Fibroblast of peridontal ligament (primary cell): Measurements from ENCODE around the gene MIDN.

Experiments used
- DNase-seq: peaks from one replicate; pipeline ENCODE4 v3.0.0-alpha.2; 2010; ENCODE audit errors: extremely low read depth

Gene MIDN

DNA sequence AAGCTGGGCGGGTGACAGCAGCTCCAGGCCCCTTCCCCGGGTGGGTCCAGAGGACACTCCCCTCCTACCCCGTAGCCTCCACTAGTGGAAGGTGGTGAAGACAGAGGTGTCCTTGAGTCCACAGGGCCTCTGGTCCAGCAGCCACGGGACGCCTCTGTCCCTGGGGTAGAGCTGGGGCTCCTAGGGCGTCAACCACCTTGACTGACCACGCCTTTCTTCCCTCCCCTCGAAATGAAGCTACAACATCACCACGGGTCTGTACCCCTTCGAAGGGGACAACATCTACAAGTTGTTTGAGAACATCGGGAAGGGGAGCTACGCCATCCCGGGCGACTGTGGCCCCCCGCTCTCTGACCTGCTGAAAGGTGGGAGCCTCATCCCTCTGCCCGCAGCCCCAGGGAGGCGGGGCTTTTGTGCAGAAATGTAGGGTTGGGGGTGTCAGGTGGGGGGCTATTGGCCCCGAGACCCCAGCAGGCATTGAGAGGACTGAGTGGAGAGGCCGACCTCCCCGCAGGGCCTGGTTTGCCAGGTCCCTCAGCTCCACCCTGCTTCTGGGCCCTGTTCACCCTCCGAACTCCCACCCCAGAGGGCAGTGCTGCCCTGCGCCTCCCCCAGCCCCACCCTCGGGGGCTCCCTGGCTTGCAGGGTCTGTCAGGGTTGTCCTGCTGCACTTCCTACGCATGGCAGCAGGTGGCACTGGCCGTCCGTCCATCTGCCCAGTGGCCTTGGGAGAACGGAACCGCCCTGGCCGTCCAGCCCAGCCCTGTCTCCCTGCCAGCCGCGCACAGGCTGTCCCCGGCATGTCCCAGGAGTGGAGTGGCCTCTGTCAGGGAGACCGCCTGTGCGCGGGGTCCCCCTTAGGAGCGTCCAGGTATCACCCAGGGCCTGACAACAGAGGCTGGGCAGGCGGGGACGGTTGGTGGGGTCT is 27.1 kb upstream of the MIDN start:
- peak; percentile 33 for DNase-seq

GRCh38 chr19:1221904-1222255 is 26.5 kb upstream of the MIDN start:
- DNase-seq, result no peak

- no peak for DNase-seq
Observed at GRCh38 chr19:1222394-1222793, 26.0 kb upstream of the MIDN start.

- DNase-seq, result peak; percentile 15
Observed at GRCh38 chr19:1223018-1223855, 25.1 kb upstream of the MIDN start.

DNA sequence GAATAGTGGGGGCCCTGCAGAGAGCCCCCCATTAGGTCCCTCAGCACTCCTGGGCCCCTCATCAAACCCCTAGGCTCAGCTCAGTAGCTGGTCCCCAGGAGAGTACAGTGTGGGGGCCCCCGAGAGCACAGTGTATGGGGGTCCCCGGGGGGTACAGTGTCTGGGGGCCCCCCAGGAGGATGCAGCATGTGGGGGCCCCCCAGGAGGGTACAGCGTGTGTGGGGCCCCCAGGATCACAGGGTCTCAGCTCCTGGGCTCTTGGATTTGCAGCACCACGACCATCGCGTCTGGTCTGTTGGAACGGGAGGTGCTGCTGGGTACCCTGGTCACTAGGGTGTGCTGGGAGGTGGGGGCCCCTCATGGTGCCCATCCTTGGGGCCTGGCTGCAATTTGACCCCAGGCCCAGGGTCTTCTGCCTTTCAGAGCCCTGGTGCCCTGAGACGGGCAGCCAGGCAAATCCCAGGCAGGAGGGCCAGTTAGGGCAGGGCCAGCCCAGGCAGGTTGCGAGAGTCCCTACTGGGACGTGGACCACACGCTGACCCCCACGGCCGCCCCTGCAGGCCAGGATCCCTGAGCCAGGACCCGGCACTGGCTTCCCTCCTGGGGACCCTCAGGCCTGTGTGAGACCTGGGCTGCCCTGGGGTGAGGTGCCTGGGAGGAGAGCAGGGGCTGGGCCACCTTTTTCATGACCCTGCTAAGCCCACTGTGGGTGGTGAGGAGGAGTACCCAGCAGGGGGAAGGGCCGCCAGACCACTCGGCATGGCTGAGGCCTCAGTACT is 24.1 kb upstream of the MIDN start:
- DNase-seq, result no peak

GRCh38 chr19:1224847-1225246 is 23.5 kb upstream of the MIDN start:
- DNase-seq, result no peak

DNA sequence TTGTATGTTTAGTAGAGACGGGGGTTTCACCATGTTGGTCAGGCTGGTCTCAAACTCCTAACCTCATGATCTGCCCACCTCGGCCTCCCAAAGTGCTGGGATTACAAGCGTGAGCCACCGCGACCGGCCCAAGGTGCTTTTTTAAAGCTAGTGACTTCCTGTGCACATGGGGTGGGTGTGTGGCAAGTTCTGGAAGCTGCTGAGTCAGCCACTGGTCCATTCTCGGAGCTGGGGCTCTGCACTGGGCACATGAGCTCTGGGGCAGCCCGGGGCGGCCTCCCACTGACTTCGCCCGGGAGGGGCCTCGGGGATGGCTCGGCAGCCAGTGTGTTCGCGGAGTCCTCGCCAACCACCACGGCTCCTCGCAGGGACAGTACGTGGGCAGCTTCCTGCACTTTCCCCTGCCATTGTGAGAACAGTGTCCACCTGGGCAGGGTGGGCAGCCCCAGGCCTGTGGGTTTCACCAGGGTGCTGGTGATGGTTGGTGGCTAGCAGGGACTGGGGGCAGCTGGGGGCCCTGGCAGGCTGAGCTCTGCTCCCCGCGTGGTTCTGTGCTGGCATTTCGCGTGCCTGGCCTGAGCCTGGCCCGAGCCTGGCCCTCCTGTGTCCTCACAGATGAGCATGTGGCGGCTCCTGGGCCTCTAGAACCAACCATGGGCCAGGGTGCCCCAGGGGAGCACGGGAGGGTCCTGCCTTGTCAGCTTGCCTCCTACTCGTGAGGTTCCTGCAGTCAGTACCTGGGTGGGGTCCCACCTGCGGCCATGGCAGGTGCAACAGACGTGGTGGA is 22.8 kb upstream of the MIDN start:
- no peak for DNase-seq

- DNase-seq, result no peak
Observed at GRCh38 chr19:1226227-1226518, 22.2 kb upstream of the MIDN start.

DNA sequence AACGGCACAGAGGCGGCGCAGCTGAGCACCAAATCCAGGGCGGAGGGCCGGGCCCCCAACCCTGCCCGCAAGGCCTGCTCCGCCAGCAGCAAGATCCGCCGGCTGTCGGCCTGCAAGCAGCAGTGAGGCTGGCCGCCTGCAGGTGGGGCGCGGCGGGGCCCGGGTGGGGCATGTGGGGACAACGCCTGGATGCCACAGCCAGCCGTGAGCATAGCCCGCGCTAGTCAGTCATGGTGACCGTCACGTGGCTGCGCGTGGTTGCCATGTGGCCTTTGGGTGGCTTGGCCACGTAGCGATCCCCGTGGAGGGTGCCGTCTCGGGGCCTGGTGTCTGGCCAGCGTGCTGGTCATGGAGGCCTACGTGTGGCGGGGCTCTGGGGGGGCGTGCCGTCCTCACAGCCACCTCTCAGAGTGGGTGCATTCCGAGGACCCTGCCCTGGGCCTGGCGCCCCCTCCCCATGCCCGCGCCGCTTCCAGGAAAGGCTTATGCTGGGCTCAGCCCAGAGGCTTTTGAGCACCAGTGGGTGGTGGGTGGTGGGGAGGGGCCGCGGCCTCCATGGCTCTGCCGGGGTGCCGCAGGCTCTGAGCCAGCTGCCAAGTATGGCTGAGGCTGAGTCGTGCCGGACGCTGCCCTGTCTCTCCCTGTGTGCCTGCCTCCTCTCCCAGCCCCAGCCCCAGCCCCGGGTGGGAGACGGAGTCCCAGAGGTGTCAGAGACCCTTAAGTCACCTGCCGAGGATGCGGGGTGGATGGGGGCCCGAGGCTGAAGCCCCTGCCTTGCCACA is 21.7 kb upstream of the MIDN start:
- no peak for DNase-seq

DNA sequence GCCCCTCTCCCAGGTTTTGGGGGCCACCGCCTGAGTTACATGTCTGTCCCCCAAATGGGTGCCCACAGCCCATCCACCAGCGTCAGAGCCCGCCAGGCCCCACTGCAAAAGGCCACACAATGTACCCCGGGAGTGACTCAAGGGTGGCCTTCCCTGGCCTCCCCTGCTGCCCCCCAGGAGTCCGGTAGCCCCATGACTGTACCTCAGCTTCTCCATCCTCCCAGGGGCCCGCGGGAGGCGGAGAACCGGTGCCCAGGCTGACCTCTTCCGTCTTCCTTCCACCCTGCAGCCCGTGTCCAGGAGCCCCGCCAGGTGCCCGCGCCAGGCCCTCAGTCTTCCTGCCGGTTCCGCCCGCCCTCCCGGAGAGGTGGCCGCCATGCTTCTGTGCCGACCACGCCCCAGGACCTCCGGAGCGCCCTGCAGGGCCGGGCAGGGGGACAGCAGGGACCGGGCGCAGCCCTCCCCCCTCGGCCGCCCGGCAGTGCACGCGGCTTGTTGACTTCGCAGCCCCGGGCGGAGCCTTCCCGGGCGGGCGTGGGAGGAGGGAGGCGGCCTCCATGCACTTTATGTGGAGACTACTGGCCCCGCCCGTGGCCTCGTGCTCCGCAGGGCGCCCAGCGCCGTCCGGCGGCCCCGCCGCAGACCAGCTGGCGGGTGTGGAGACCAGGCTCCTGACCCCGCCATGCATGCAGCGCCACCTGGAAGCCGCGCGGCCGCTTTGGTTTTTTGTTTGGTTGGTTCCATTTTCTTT is 20.9 kb upstream of the MIDN start:
- DNase-seq, result no peak

- DNase-seq, result no peak
Observed at GRCh38 chr19:1228161-1228957, 20.0 kb upstream of the MIDN start.

DNA sequence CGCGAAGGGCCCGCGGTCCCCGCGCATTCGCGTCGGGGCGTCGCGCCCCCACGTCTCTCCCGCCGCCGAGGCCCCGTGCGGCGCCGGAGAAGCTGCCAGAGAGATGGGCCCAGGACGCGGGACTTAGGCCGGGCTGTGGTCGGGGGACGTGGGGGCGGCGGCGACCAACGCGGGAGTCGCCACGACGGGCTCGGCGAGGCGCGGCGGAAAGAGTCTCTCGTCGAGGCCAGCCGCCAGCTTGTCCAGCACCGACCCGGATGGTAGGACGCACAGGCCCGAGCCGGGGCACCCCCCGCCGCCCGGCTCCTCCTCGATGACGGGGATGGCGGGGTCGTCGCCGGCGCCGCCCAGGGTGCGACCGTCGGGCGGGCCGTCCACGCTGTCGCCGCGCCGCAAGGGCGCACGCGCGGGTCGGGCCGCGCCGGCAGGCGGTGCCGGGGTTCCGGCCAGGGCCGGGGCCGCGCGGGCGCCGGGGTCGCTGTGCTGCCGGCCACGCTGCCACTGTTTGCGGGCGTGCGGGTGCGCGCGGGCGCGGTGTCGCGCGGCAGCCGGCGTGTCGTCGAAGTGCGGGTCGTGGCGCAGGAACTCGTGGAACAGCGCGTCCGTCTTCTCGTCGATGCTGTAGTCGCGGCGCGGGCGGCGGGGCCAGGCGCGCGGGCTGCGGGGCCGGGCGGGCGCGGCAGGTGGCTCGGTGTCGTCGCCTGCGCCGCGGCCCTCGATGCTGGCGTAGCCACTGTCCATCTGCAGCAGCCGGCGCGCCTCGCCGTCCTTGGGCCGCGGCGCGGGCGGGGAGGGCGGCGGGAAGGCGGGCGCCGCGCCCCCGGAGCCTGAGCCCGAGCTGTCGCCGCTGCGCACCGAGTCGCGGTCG is 19.1 kb upstream of the MIDN start:
- DNase-seq, result no peak

DNA sequence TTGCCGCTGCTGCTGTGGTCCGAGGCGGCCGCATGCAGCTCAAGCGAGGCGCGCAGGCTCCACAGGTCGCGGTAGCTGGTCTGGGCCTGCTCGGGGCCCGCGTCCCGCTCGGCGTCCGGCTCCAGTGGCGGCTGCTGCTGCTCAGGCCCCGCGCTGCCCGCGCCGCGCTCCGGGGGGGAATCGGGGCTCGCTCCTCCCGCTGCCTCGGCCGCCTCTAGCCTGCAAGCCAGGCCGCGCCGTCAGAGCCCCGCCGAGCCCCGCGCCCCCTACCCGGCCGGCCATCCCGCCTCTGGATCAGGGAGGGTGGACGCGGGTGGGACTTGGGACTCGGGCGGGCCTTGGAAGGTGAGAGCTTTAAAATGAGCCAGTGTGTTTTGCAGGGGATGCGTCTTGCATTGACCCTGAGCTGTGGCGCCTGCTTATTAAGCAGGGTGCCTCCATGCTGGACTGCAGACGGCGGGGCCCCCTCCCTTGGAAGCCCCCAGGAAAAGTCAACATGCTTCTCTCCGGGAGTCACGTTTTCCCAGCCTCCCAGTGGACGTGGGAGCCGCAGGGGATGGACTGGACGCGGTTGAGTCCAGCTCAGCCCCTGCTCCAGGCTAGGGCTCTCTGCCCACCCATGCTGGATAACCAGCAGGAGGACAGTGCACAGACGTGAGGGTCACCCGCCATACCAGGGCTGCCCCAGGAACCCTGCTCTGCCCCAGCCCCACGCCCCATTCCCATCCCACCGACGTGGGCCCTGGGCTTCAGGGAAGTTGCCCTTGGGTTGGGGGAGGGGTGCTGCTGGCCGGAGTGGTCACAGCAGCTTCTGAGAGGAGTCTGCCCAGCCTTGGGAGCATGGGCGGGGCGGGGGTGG is 18.2 kb upstream of the MIDN start:
- DNase-seq, result no peak

GRCh38 chr19:1230783-1231489 is 17.4 kb upstream of the MIDN start:
- DNase-seq, result no peak

DNA sequence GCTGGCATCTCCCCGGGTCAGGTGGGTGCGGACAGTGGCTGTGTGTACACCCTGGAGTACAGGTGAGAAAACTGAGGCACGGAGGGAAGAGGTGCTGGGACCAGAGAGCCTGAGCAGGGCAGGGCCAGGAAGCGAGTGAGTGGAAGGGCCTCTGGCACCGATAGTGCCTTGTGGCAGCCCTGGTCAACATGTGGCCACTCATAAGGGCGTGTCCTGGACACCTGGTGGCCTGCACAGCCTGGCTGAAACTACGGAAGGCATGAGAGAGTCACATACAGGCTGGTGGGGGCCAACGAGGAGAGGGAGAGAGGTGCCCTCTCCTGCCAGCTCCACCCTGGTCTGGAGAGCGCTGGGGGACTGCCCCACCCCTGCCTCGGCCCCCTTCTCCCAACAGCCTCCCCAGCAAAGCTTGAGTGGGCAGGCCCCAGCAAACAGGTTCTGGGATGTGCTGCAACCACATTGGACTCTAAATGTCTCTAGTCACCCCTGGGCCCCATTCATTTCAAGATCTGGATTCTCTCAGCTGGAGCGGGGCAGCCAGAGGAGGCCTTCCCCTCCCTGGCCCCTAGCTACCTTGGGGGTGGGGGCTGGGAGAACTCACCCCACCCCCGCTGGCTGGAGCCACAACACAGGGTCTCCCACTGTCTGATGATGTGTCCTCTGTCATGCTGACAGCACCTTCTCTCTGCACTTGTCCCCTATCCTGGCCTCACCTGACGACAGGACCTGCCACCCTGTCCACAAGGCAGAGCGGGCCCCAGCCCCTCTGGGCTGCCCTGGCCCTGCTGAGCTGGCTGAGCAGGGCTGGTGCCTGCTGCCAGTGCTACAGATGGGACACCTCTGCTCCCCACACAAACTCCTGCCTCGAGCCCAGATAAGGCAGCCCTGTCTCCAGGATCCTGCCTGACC is 16.4 kb upstream of the MIDN start:
- DNase-seq, result no peak

DNA sequence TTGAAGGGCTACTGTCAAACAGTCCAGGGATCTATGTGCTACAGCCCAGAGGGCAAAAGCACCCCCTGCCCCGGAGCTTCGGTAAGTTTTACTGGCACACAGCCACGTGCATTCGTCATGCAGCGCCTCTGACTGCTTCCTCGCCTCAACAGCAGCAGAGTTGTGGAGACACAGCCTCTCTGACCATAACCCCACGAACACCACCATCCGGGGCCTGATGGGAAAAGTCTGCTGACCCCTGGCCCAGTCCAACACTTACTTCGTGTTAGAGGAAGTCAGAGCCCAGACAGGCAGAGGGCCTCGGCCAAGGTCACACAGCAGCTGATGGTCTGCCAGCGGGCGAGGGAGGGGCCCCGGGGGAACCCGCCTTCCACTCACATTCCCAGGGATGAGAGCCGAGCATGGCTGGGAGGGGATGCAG is 15.7 kb upstream of the MIDN start:
- no peak for DNase-seq
